Trophoblast cell (in vitro differentiated cells and primary cell): ENCODE data around the gene SEMA7A.
A peak's percentile ranks its signal among the peaks of the same experiment; 100 is the strongest.

Source experiments
- DNase-seq, 2 donors: peaks; one replicate each; pipeline ENCODE4 v3.0.0-alpha.2; 2016
- H2AFZ ChIP-seq: 2 replicates; pipeline ENCODE4 v1.6.1; 2013; ENCODE audit warnings: low read length, moderate library complexity, mild to moderate bottlenecking; ENCODE audit not compliant: insufficient read depth, poor library complexity
- H2AK5ac ChIP-seq: 2 replicates; pipeline ENCODE4 v1.6.1; 2013; ENCODE audit warnings: mild to moderate bottlenecking, low read length
- H2BK120ac ChIP-seq: 2 replicates; pipeline ENCODE4 v1.6.1; 2013; ENCODE audit warnings: low read length, mild to moderate bottlenecking, moderate library complexity; ENCODE audit not compliant: insufficient read depth, poor library complexity
- H2BK12ac ChIP-seq: 2 replicates; pipeline ENCODE4 v1.6.1; 2013; ENCODE audit warnings: mild to moderate bottlenecking, low read length, moderate library complexity
- H2BK5ac ChIP-seq: 2 replicates; pipeline ENCODE4 v1.6.1; 2013; ENCODE audit warnings: low read length, low read depth, moderate library complexity, mild to moderate bottlenecking; ENCODE audit not compliant: poor library complexity
- H3K14ac ChIP-seq: 2 replicates; pipeline ENCODE4 v1.6.1; 2013; ENCODE audit warnings: mild to moderate bottlenecking, low read length
- H3K18ac ChIP-seq: 2 replicates; pipeline ENCODE4 v1.6.1; 2013; ENCODE audit warnings: mild to moderate bottlenecking, low read length
- H3K23ac ChIP-seq: 2 replicates; pipeline ENCODE4 v1.6.1; 2013; ENCODE audit warnings: low read length
- H3K27ac ChIP-seq: 2 replicates; pipeline ENCODE4 v1.5.1; 2013; ENCODE audit warnings: low read depth, mild to moderate bottlenecking, inconsistent platforms, low read length, moderate library complexity
- H3K27me3 ChIP-seq: 2 replicates; pipeline ENCODE4 v1.6.1; 2013; ENCODE audit warnings: inconsistent platforms, mild to moderate bottlenecking, low read length, moderate library complexity; ENCODE audit not compliant: insufficient read depth
- H3K36me3 ChIP-seq, 2 experiments: 1 replicate in 1 of 2; 2 replicates in 1 of 2; pipeline ENCODE4 v1.6.1; 2013; ENCODE audit warnings: low read length in 2 of 2, mild to moderate bottlenecking in 2 of 2, moderate library complexity in 1 of 2; ENCODE audit not compliant: insufficient read depth in 2 of 2, control insufficient read depth in 1 of 2
- H3K4ac ChIP-seq: 2 replicates; pipeline ENCODE4 v1.6.1; 2013; ENCODE audit warnings: low read depth, mild to moderate bottlenecking, low read length, moderate library complexity
- H3K4me1 ChIP-seq, 2 experiments: 1 replicate in 1 of 2; 2 replicates in 1 of 2; pipeline ENCODE4 v1.6.1; 2013; ENCODE audit warnings: low read length in 2 of 2, mild to moderate bottlenecking in 2 of 2, moderate library complexity in 1 of 2; ENCODE audit not compliant: insufficient read depth in 2 of 2, control insufficient read depth in 1 of 2
- H3K4me2 ChIP-seq: 2 replicates; pipeline ENCODE4 v1.6.1; 2013; ENCODE audit warnings: inconsistent platforms, mild to moderate bottlenecking, low read length, moderate library complexity
- H3K4me3 ChIP-seq: 2 replicates; pipeline ENCODE4 v1.5.1; 2013; ENCODE audit warnings: mild to moderate bottlenecking, low read depth, low read length, inconsistent platforms
- H3K79me1 ChIP-seq: one replicate; pipeline ENCODE4 v1.6.1; 2013; ENCODE audit warnings: low read length
- H3K79me2 ChIP-seq: 2 replicates; pipeline ENCODE4 v1.6.1; 2013; ENCODE audit warnings: low read length, mild to moderate bottlenecking; ENCODE audit not compliant: control insufficient read depth, insufficient read depth, poor library complexity
- H3K9ac ChIP-seq: 2 replicates; pipeline ENCODE4 v1.6.1; 2013; ENCODE audit warnings: mild to moderate bottlenecking, low read length
- H3K9me3 ChIP-seq: 2 replicates; pipeline ENCODE4 v1.6.1; 2013; ENCODE audit warnings: low read depth, mild to moderate bottlenecking, control low read depth, inconsistent platforms, low read length; ENCODE audit not compliant: insufficient read depth
- H4K12ac ChIP-seq: 2 replicates; pipeline ENCODE4 v1.6.1; 2013; ENCODE audit warnings: low read depth, mild to moderate bottlenecking, low read length, moderate library complexity
- H4K8ac ChIP-seq: 2 replicates; pipeline ENCODE4 v1.6.1; 2013; ENCODE audit warnings: low read depth, mild to moderate bottlenecking, low read length, moderate library complexity
- H4K91ac ChIP-seq: one replicate; pipeline ENCODE4 v1.6.1; 2013; ENCODE audit warnings: low read depth, mild to moderate bottlenecking, low read length, moderate library complexity
- WGBS: extraction: QIAGEN DNeasy Blood & Tissue Kit; methylation state at CpG from one replicate; pipeline ENCODE4 v1.1.7; 2013; ENCODE audit warnings: missing lambda C conversion rate; ENCODE audit not compliant: insufficient read length, insufficient coverage; ENCODE audit errors: extremely low coverage; 5-methylcytosine and 5-hydroxymethylcytosine counted together

The SEMA7A gene

GRCh38 chr15:74419432-74419831 lies 14.3 kb downstream of the SEMA7A start:
- Histone ChIP-seq H2BK120ac (no peak overlapping the region), H3K9ac (no peak overlapping the region), H3K14ac (peak overlapping the region; percentile 12), H3K9me3 (no peaks in the 10 kb centered on the region), H3K36me3 (peaks cover 36 to 42% of the 10 kb centered on the region in 2 experiments), H2AK5ac (no peak overlapping the region), H3K18ac (peak overlapping the region; percentile 40), H3K27me3 (no peaks in the 10 kb centered on the region), H4K91ac (peak overlapping the region; percentile 33), H3K4me1 (peaks cover 51 to 55% of the 10 kb centered on the region in 2 experiments), H2BK5ac (no peak overlapping the region), H3K27ac (no peak overlapping the region), H2BK12ac (no peak overlapping the region), H4K8ac (no peak overlapping the region), H3K23ac (no peak overlapping the region), H3K79me1 (peaks cover 36% of the 10 kb centered on the region), H2AFZ (no peak overlapping the region), H3K4ac (peak overlapping the region; percentile 7), H3K79me2 (peaks cover 25% of the 10 kb centered on the region), H3K4me3 (no peak overlapping the region), H3K4me2 (no peak overlapping the region), H4K12ac (no peak overlapping the region)
- no peak for DNase-seq
- WGBS, result no CpG with 5 or more reads among the region's 4 CpGs

GRCh38 chr15:74418575-74419338 lies 15.0 kb downstream of the SEMA7A start:
- Histone ChIP-seq H3K4me1 (peaks cover 52 to 57% of the 10 kb centered on the region in 2 experiments), H3K14ac (peak overlapping the region; percentile 31), H2AK5ac (peak overlapping the region; percentile 16), H3K27ac (no peak overlapping the region), H2BK5ac (no peak overlapping the region), H3K4ac (peak overlapping the region; percentile 9), H2BK12ac (peak overlapping the region; percentile 5), H3K36me3 (peaks cover 42 to 45% of the 10 kb centered on the region in 2 experiments), H2BK120ac (no peak overlapping the region), H3K79me1 (peaks cover 33% of the 10 kb centered on the region), H3K23ac (no peak overlapping the region), H3K9ac (no peak overlapping the region), H3K79me2 (peaks cover 22% of the 10 kb centered on the region), H3K4me2 (no peak overlapping the region), H3K4me3 (no peak overlapping the region), H3K27me3 (no peaks in the 10 kb centered on the region), H2AFZ (no peak overlapping the region), H3K9me3 (no peaks in the 10 kb centered on the region), H4K12ac (no peak overlapping the region), H4K91ac (peak overlapping the region; percentile 33), H4K8ac (no peak overlapping the region), H3K18ac (peak overlapping the region; percentile 10)
- no CpG with 5 or more reads among the region's 16 CpGs for WGBS
- DNase-seq, result no peak

- peaks cover 44 to 51% of the 10 kb centered on the region in 2 experiments for H3K4me1 ChIP-seq
- no peak overlapping the region for H3K9ac ChIP-seq
- H4K8ac ChIP-seq, result no peak overlapping the region
- peak overlapping the region; percentile 34 for H3K18ac ChIP-seq
- no peak overlapping the region for H3K27ac ChIP-seq
- peaks cover 30% of the 10 kb centered on the region for H3K79me1 ChIP-seq
- H4K91ac ChIP-seq, result peak overlapping the region; percentile 0
- H3K14ac ChIP-seq, result no peak overlapping the region
- H3K36me3 ChIP-seq, result peaks cover 48 to 55% of the 10 kb centered on the region in 2 experiments
- no peak overlapping the region for H2BK5ac ChIP-seq
- no CpG with 5 or more reads among the region's 9 CpGs for whole genome bisulfite sequencing
- H4K12ac ChIP-seq, result no peak overlapping the region
- no peak overlapping the region for H2BK120ac ChIP-seq
- no peak overlapping the region for H3K4ac ChIP-seq
- no peaks in the 10 kb centered on the region for H3K27me3 ChIP-seq
- no peak overlapping the region for H3K4me2 ChIP-seq
- no peak overlapping the region for H2AFZ ChIP-seq
- peaks cover 22% of the 10 kb centered on the region for H3K79me2 ChIP-seq
- DNase-seq, result no peak
- H3K4me3 ChIP-seq, result no peak overlapping the region
- H2BK12ac ChIP-seq, result peak overlapping the region; percentile 0
- no peaks in the 10 kb centered on the region for H3K9me3 ChIP-seq
- no peak overlapping the region for H2AK5ac ChIP-seq
- H3K23ac ChIP-seq, result no peak overlapping the region
Measured at GRCh38 chr15:74417670-74418069, 16.1 kb downstream of the SEMA7A start.

DNA sequence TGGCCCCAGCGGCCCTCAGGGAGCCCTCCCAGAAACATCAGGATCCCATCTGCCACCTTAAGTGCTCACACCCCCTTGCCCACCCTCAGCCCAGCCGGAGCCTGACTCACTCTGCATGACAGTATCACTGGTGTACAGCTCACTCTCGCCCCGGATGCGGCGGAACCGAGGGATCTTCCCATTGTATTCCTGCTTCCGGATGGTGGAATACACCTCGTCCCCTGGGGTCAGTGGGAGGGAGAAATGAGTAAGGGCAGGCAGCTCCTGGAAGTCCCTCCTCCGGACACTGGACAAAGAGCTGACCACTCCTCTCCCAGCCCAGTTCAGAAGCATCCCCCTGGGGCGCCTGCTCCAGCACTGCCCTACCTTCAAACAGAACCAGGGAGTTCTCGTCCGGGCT lies 16.5 kb downstream of the SEMA7A start:
- H3K14ac ChIP-seq, result no peak overlapping the region
- peaks cover 19% of the 10 kb centered on the region for H3K79me2 ChIP-seq
- no peak overlapping the region for H4K12ac ChIP-seq
- no peak overlapping the region for H2AFZ ChIP-seq
- no peak overlapping the region for H4K8ac ChIP-seq
- no peak for DNase-seq
- H3K36me3 ChIP-seq, result peaks cover 48 to 56% of the 10 kb centered on the region in 2 experiments
- H3K9me3 ChIP-seq, result no peaks in the 10 kb centered on the region
- H4K91ac ChIP-seq, result no peak overlapping the region
- no peaks in the 10 kb centered on the region for H3K27me3 ChIP-seq
- H3K18ac ChIP-seq, result no peak overlapping the region
- no peak overlapping the region for H3K27ac ChIP-seq
- H3K4me1 ChIP-seq, result peaks cover 40 to 47% of the 10 kb centered on the region in 2 experiments
- H3K9ac ChIP-seq, result no peak overlapping the region
- WGBS, result no CpG with 5 or more reads among the region's 13 CpGs
- no peak overlapping the region for H2BK12ac ChIP-seq
- H3K4ac ChIP-seq, result no peak overlapping the region
- no peak overlapping the region for H2BK120ac ChIP-seq
- no peak overlapping the region for H2AK5ac ChIP-seq
- H3K4me2 ChIP-seq, result no peak overlapping the region
- no peak overlapping the region for H2BK5ac ChIP-seq
- H3K79me1 ChIP-seq, result peaks cover 26% of the 10 kb centered on the region
- H3K23ac ChIP-seq, result no peak overlapping the region
- no peak overlapping the region for H3K4me3 ChIP-seq
